ENCODE data around the gene PBX3.

Gene PBX3

GRCh38 chr9:125966959-125967711 is 220.0 kb downstream of the PBX3 start:
- Histone ChIP-seq H3K36me3 (ENCODE audit: insufficient read depth, low read length) (peaks cover 46% of the 10 kb centered on the region; the same call in 1 of the 2 replicates), H3K4me1 (ENCODE audit: insufficient read depth, low read length, poor library complexity, severe bottlenecking) (no peaks in the 10 kb centered on the region), H2AFZ (ENCODE audit: low read length) (no peak overlapping the region), H3F3A (ENCODE audit: low read depth) (no peaks in the 10 kb centered on the region), H3K9me3 (ENCODE audit: insufficient read depth, low read depth, low read length) (no peaks in the 10 kb centered on the region), H3K79me2 (ENCODE audit: insufficient read depth, low read length) (no peaks in the 10 kb centered on the region), H3K27me3 (ENCODE audit: insufficient read depth, low read length, poor library complexity, severe bottlenecking) (no peaks in the 10 kb centered on the region), H3K9me2 (replicated peaks; ENCODE audit: low read depth, low read length) (no peaks in the 10 kb centered on the region), H3K9ac (ENCODE audit: low read depth, low read length, poor library complexity, severe bottlenecking) (no peak overlapping the region), H4K20me1 (ENCODE audit: insufficient read depth, low read length, poor library complexity, severe bottlenecking) (no peaks in the 10 kb centered on the region), H3K4me3 (ENCODE audit: low read length, poor library complexity, severe bottlenecking) (no peak overlapping the region), H3K4me2 (ENCODE audit: low read depth, low read length, poor library complexity, severe bottlenecking) (no peak overlapping the region)
- no peak for TF ChIP-seq EZH2phosphoT487 (IDR thresholded peaks at IDR 0.05; ENCODE audit: borderline replicate concordance)

- Histone ChIP-seq H3F3A (ENCODE audit: low read depth) (no peaks in the 10 kb centered on the region), H3K27me3 (ENCODE audit: insufficient read depth, low read length, poor library complexity, severe bottlenecking) (no peaks in the 10 kb centered on the region), H4K20me1 (ENCODE audit: insufficient read depth, low read length, poor library complexity, severe bottlenecking) (no peaks in the 10 kb centered on the region), H3K4me3 (ENCODE audit: low read length, poor library complexity, severe bottlenecking) (no peak overlapping the region), H3K9ac (ENCODE audit: low read depth, low read length, poor library complexity, severe bottlenecking) (no peak overlapping the region), H3K9me3 (ENCODE audit: insufficient read depth, low read depth, low read length) (no peaks in the 10 kb centered on the region), H3K9me2 (replicated peaks; ENCODE audit: low read depth, low read length) (no peaks in the 10 kb centered on the region), H3K79me2 (ENCODE audit: insufficient read depth, low read length) (no peaks in the 10 kb centered on the region), H3K4me1 (ENCODE audit: insufficient read depth, low read length, poor library complexity, severe bottlenecking) (no peaks in the 10 kb centered on the region), H3K36me3 (ENCODE audit: insufficient read depth, low read length) (peaks cover 31% of the 10 kb centered on the region; the same call in 1 of the 2 replicates), H3K4me2 (ENCODE audit: low read depth, low read length, poor library complexity, severe bottlenecking) (no peak overlapping the region), H2AFZ (ENCODE audit: low read length) (no peak overlapping the region)
- TF ChIP-seq CTCF (conservative IDR thresholded peaks at IDR 0.05; ENCODE audit: low read length), result no peak
- TF ChIP-seq EZH2phosphoT487 (IDR thresholded peaks at IDR 0.05; ENCODE audit: borderline replicate concordance), result no peak
These were observed 221.7 kb downstream of the PBX3 start for GRCh38 chr9:125968714-125969374.

- Histone ChIP-seq H3K9me3 (ENCODE audit: insufficient read depth, low read depth, low read length) (no peaks in the 10 kb centered on the region), H3K4me1 (ENCODE audit: insufficient read depth, low read length, poor library complexity, severe bottlenecking) (no peaks in the 10 kb centered on the region), H2AFZ (ENCODE audit: low read length) (no peak overlapping the region), H3K9me2 (replicated peaks; ENCODE audit: low read depth, low read length) (no peaks in the 10 kb centered on the region), H4K20me1 (ENCODE audit: insufficient read depth, low read length, poor library complexity, severe bottlenecking) (no peaks in the 10 kb centered on the region), H3K36me3 (ENCODE audit: insufficient read depth, low read length) (peaks cover 25% of the 10 kb centered on the region; the same call in 1 of the 2 replicates), H3K27me3 (ENCODE audit: insufficient read depth, low read length, poor library complexity, severe bottlenecking) (no peaks in the 10 kb centered on the region), H3K9ac (ENCODE audit: low read depth, low read length, poor library complexity, severe bottlenecking) (no peak overlapping the region), H3K79me2 (ENCODE audit: insufficient read depth, low read length) (no peaks in the 10 kb centered on the region), H3F3A (ENCODE audit: low read depth) (no peaks in the 10 kb centered on the region), H3K4me2 (ENCODE audit: low read depth, low read length, poor library complexity, severe bottlenecking) (no peak overlapping the region), H3K4me3 (ENCODE audit: low read length, poor library complexity, severe bottlenecking) (no peak overlapping the region)
- no peak for TF ChIP-seq EZH2phosphoT487 (IDR thresholded peaks at IDR 0.05; ENCODE audit: borderline replicate concordance)
- no peak for TF ChIP-seq CTCF (conservative IDR thresholded peaks at IDR 0.05; ENCODE audit: low read length)
These were observed 222.3 kb downstream of the PBX3 start for GRCh38 chr9:125969462-125969861.
